ENCODE results near the gene CGB8. TPM values are rescaled to one million over a fixed set of nuclear protein-coding genes. Genes with fewer than 3 reads are reported as not detected.

Gene CGB8
- total and polyA plus RNA-seq, 2 of the 8 experiments (the other 6 are each of a cell fraction or from before 2014, with no cell fraction given) = 0.09 TPM; not detected in 1

- Histone ChIP-seq H3K4me1 (replicated peaks in 1 of 4; ENCODE audit: control insufficient read depth in 3 of 4, insufficient read depth in 4 of 4, low read length in 3 of 4) (peaks cover 0 to 17% (median 8%) of the 10 kb centered on the region in 4 experiments; a peak in 5 of 7 replicates), H3K56ac (replicated peaks; ENCODE audit: insufficient read length, low read depth, low read length) (no peak overlapping the region), H3K4me3 (ENCODE audit: extremely low read depth in 1 of 4, insufficient read depth in 2 of 4, low read depth in 3 of 4, low read length in 4 of 4) (no peak overlapping the region), H3K79me2 (ENCODE audit: control insufficient read depth in 1 of 2, insufficient read depth in 2 of 2, low read length in 2 of 2) (no peaks in the 10 kb centered on the region), H4K5ac (ENCODE audit: insufficient read length, low read depth, low read length) (no peak overlapping the region), H2BK120ac (replicated peaks; ENCODE audit: low read depth, low read length) (no peak overlapping the region), H3K18ac (ENCODE audit: extremely low read depth, low read length) (no peak overlapping the region), H3K23me2 (ENCODE audit: low read depth, low read length) (peaks cover 6% of the 10 kb centered on the region; the same call in 1 of the 2 replicates), H2AK5ac (ENCODE audit: low read depth, low read length) (no peak overlapping the region), H3K36me3 (ENCODE audit: control insufficient read depth in 2 of 4, insufficient read depth in 4 of 4, low read length in 3 of 4) (peaks cover 8 to 19% (median 13%) of the 10 kb centered on the region in 4 experiments; a peak in 7 of 8 replicates), H2BK15ac (ENCODE audit: low read length) (no peak overlapping the region), H4K8ac (ENCODE audit: extremely low read depth, insufficient read depth, low read length) (no peak overlapping the region), H3K27ac (ENCODE audit: low read depth, low read length) (no peak overlapping the region), H3K27me3 (replicated peaks in 1 of 4; ENCODE audit: control insufficient read depth in 3 of 4, extremely low read depth in 1 of 4, insufficient read depth in 3 of 4, low read length in 3 of 4) (peaks cover 0 to 15% (median 9%) of the 10 kb centered on the region in 4 experiments; a peak in 5 of 7 replicates), H3K9me3 (ENCODE audit: insufficient read depth in 2 of 2, low read depth in 1 of 2, low read length in 1 of 2) (no peaks in the 10 kb centered on the region), H3K14ac (ENCODE audit: insufficient read length) (no peak overlapping the region), H4K20me1 (replicated peaks in 1 of 2; ENCODE audit: control insufficient read depth in 1 of 2, insufficient read depth in 2 of 2, low read length in 2 of 2) (peaks cover 1 to 2% of the 10 kb centered on the region in 2 experiments), H4K91ac (replicated peaks; ENCODE audit: insufficient read length, low read length) (no peak overlapping the region), H3K79me1 (ENCODE audit: low read depth, low read length) (no peaks in the 10 kb centered on the region), H2BK5ac (ENCODE audit: low read depth, low read length) (no peak overlapping the region), H2BK20ac (ENCODE audit: low read length) (no peak overlapping the region), H3K4ac (replicated peaks; ENCODE audit: insufficient read length, low read depth, low read length) (no peak overlapping the region), H2BK12ac (ENCODE audit: low read depth, low read length) (no peak overlapping the region), H2AFZ (ENCODE audit: low read length) (no peak overlapping the region), H3K23ac (ENCODE audit: insufficient read length) (no peak overlapping the region), H3K4me2 (ENCODE audit: insufficient read depth in 1 of 2, low read depth in 2 of 2, low read length in 2 of 2) (no peak overlapping the region; a peak in 1 of 4 replicates), H3K9ac (replicated peaks in 1 of 4; ENCODE audit: extremely low read depth in 1 of 4, low read depth in 3 of 4, low read length in 3 of 4) (no peak overlapping the region)
- ChIA-PET CTCF (ENCODE audit: partially characterized antibody) (interaction anchor here (2.3 to 8.1 kb wide), 2 partner anchors 10 to 17 kb away, joined by 6 to 46 read pairs; no protein-coding TSS in a partner anchor), POLR2A (ENCODE audit: partially characterized antibody) (no interaction called here)
- DNase-seq (ENCODE audit: low read depth in 1 of 2, low spot score in 2 of 2) = no peak
- 96% methylated on average over 13 of the region's 29 CpGs; no CpG with 5 or more reads in 1 of the 2 experiments for WGBS, 2 experiments (ENCODE audit: extremely low coverage in 1 of 2, insufficient coverage in 1 of 2, insufficient read length in 1 of 2, insufficient replicate concordance in 2 of 2, low coverage in 1 of 2, low lambda C conversion rate in 2 of 2, missing lambda C conversion rate in 1 of 2)
- no peak for FAIRE-seq
Measured at GRCh38 chr19:49016067-49016839, 32.7 kb downstream of the CGB8 start.

Data from H1 (cell line).